NCI-H446 treated with DMSO at 0.1 percent for 48 hours (cell line): ENCODE results near the gene C1orf141.
A peak's percentile ranks its signal among the peaks of the same experiment; 100 is the strongest.
"Not testable (repeated sequence)": the region's sequence is repeated elsewhere in the genome, so short reads cannot be mapped to it uniquely, and the experiment has no call there.

ENCODE experiments used
- DNase-seq: peaks from one replicate; lab custom pipeline; 2025; lab: John Stamatoyannopoulos, UW

The C1orf141 gene

DNA sequence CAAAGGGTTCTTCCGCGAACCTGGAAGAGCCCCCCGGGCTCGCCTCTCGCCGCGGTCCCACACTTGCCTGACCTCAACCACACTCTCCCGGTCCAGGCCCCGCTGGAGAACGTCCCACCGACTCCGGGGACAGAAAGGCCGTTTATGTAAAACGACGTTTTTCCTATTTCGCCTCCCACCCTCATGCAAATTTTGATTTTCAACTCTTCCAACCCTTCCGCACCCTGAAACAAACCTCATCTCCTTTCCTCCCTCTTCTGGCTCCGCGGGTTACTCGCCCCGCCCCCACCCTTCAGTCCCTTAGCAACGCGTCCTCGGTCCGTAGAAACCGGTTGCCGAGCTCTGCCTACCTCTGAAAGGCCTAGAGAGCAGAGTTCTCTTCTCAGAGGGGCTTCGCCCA, at the start of gene C1orf141:
Gene C1orf141 (minus strand): TSS at position 276 of the 400 bp plus-strand sequence. CDS start 7,730 bp downstream, outside the sequence.
- DNase-seq = no peak

DNA sequence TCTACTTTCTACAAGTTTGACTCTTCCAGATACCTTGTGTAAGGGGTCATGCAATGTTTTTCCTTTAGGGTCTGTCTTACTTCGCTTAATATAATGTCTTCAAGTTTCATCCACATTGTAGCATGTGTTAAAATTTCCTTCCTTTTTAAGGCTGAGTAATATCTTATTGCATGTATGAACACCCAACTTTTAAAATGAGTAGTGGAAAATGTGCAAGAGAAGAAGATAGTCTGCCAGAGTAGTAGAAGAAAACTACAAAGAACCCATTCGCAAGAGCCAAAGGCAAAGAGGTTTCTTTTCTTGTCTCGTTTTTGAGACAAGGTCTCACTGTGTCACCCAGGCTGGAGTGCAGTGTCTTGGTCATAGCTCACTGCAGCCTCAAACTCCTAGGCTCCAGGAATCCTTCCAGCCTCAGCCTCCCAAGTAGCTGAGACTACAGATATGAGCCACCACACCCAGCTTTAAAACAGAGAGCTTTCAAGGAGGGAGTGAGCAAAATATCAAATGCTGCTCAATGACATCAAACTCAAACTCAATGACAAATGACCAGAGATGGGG, 40.8 kb upstream of the C1orf141 start:
- DNase-seq = no peak

DNA sequence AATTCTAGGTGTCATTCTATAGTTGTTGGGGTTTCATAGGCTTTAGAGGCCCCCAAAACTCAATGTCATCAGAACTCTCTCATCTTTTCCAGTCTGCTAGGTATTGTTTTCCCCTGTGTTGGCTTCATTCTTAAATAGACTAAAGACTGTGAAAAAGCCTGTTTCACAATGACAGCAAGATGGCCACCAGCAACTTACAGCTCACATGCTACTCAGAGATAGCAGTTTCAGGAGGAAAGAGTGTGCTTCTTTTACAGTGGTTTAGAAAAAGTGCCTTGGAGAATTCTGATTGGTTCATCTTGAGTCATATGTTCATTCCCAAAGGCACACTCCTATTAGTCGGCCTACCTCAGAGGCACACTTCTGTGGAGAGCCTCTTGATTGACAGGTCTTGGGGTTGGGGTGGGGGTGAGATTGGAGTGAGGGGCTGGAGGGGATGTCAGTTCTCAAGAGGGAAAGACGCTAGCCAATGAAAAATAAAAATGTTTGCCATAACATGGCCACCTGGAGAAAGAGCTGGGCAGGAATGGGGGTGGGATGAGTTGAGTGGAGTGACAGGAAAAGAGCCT, 40.0 kb upstream of the C1orf141 start:
- DNase-seq = no peak

DNA sequence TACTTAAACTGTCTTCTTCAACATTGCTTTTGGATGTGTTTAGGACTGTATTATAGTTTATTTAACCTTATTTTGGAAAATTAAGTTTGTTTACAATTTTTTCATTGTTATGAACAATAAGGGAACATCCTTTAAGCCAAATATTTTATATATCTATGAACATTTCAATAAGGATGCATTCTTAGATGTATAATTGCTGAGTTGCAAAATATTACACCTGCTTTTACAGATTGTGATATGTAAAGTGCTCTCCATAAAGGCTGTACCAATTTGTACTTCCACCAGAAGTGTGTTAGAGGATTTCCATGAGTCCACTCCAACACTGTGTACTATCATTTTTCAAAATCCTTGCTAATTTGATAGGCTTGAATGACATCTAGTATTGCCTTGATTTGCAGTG, 39.2 kb upstream of the C1orf141 start:
- DNase-seq = no peak

DNA sequence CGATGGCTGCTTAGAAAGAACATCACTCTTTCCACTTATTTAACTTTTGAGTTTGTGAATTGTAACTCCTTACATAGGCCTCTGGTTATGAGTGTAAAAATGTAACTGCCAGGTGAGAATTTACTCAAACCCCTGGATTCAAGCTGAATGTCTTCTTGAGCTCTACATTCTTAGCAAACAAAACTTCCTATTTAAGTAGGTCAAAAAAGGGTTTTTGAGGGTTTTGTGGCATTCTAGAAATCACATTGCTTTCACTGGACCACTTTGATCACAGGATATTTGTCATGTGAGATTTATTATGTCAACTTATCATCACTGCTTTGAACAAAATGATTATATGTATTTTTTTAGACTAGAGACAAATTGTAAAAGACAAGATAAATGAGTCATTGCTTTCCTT, 37.2 kb upstream of the C1orf141 start:
- no peak for DNase-seq

DNA sequence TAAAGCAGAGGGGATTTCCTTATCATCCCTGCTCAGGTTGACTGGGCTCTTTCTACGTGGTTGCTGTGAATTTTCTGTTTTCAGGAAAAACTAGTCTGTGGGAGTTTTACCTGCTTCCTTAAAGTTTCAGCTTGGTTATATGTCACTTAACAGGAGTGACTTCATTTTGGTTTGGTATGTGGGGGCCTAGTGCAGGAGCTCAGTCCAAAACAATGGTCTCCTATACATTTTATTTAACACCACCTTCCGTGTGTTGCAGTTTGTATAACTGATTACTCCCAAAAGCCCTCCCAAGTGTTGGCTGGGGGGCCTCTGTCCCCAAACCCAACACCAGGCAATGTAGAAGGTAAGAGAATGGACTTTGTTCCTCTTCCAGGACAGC, 36.8 kb upstream of the C1orf141 start:
- no peak for DNase-seq

DNA sequence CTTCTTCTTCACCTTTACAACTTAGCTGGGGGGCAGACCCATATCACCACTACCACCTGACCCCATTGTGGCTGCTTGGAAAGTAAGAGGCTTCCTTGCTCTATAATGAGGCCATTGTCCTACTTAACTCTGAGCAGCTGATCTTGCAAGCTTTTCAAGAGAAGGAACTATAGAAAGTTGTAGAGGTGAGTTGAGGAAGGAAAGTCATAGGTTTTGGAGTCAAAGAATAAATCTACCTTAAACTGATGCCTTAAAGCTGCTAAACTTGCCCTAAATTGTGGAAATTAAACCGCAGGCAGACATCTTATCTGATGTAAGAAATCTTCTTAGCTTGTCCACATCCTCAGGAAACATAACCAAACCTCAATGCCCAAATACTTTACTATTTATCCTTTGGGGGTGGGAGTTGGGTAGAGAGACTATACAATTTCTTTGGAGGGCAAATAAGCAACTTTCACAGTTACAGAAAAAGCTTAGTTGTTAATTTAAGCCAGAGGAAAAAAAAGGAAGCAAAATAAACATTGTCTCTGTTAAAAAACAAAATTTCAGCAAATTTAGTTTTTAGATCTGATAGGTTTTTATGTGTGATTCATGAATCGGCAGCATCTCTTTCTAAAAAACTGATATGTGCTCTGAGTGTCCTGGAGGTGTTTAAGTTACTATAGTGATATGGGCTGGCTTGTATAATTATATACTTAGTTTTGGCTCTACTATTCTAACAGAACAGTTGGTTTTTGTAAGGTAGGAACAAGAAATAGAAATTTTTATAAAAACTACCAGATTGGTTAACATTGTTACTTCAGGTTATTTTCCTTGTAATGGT, 36.2 kb upstream of the C1orf141 start:
- DNase-seq = no peak

DNA sequence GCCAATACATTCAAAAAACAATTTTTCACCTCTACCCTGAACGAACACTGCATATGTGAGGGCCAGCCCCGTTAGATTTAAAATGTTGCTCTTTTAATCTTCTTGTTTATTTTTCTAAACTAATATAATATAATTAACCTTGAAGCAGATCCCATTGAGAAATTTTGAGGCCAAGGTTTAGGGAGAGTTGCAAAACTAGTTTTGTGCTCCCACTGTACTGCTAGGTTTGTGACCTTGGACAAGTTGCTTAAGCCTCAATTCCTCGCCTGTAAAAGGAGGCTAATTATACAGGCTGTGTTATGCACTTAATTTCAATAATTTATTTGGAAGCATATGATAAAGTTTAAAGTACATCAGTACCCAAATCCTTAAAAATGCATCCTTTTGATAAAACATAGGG, 35.2 kb upstream of the C1orf141 start:
- DNase-seq = no peak

DNA sequence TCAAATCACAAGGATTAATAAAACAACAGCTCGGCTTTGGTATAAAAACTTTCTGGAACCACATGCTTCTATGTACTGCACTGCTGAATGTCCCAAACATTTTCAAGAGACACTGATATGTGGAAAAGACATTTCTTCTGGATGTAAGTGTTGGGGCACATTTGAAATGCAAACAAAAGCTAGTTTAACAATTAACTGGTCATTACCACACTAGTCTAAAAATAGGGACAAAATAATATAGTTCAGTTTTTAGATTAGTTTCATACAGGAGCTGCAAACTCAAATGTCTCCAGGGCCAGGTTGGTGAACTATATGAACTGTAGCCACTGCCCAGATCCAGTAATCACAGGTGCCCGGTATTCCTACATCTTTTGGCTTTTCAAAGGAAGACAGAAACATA, 34.7 kb upstream of the C1orf141 start:
- DNase-seq = no peak

DNA sequence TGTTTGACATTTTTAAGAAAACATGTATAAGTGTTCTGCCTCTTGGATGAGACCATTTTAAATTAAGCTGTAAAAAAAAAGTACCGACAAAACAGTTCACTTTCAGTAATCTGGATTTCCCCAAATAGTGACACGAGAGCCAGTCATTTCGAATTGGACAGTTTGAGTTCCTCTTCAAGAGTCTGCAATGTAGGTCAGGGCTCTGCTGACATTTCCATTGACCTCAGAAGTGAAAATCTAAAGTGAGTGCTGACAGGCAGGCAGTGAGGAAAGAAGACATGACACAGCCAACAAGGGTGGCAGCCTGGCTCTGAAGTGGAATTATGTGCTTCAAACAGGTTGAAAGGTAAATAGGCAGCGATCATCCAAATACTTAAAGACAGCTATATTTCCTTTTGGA, 31.4 kb upstream of the C1orf141 start, which contains the start of gene IL23R:
Gene IL23R (plus strand): TSS at position 259 of the 400 bp plus-strand sequence. CDS start 1,667 bp downstream, outside the sequence.
- DNase-seq = no peak

DNA sequence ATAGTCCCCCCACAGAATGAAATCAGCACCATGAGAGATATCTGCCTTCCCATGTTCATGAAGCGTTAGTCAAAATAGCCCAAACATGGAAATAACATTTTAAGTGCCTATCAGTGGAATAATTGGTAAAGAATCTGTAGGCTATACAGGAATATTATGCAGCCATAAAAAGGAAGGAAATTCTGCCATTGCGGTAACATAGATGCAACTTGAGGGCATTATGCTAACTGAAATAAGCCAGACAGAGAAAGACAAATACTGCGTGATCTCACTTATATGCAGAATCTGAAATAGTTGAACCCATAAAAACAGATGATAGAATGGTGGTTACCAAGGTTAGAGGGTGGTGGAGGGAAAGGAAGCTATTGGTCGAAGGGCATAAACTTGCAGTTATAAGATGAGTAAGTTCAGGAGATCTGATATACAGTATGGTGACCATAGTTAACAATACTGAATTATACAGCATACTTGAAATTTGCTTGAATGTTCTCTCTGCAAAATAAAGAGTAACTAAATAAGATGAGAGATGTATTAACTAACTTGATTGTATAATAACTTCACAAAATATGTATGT, 30.8 kb upstream of the C1orf141 start:
- DNase-seq = no peak

DNA sequence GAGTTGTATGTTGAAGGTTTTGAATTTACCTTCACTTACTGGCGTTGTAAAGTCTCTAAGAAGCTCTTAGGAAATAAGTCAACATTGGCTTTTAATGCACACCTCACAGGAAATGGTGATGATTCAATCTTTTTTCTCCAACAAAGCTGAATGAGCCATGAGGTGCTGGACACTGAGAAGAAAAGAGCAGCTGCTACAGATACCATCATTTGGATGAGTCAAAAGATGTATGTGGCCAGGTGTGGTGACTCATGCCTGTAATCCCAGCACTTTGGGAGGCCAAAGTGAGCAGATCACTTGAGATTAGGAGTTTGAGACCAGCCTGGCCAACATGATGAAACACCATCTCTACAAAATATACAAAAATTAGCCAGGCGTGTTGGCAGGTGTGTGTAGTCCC, 28.2 kb upstream of the C1orf141 start:
- DNase-seq = no peak

DNA sequence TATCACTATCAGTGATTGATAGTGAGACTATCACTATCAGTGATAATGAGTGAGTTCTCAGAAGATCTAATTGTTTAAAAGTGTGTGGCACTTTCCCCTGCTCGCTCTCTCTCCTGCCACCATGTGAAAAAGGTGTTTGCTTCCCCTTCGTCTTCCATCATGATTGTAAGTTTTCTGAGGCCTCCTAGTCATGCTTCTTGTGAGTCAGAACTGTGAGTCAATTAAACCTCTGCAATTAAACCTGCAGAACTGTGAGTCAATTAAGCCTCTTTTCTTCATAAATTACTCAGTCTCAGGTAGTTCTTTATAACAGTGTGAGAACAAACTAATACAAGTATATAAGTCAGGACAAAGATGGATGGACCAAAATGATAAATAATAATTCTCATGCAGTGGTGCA, 24.5 kb upstream of the C1orf141 start:
- no peak for DNase-seq

DNA sequence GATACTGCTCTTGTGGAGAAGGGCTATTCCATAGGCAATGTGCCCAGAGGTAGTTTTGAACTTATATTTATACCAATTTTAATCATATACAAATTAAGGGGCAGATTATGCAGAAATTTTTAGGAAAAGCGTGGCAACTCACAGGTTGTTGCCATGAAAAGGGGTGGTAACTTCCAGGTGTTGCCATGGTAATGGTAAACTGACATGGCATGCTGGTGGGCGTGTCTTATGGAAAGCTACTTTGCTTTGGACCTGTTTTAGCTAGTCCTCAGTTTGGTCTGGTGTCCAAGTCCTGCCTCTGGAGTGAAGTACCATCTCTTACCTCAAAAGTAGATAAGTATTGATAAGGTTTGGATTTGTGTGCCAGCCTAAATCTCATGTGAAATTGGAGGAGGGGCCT, 23.6 kb upstream of the C1orf141 start:
- no peak for DNase-seq

DNA sequence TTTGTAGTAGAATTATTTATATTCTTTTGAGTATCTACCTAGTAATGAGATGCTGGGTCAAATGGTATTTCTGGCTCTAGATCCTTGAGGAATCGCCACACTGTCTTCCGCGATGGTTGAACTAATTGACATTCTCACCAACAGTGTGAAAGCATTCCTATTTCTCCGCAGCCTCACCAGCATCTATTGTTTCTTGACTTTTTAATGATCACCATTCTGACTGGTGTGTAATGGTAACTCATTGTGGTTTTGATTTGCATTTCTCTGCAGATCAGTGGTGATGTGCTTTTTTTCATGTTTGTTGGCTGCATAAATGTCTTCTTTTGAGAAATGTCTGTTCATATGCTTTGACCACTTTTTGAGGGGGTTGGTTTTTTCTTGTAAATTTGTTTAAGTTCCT, 16.2 kb upstream of the C1orf141 start:
- DNase-seq = no peak

DNA sequence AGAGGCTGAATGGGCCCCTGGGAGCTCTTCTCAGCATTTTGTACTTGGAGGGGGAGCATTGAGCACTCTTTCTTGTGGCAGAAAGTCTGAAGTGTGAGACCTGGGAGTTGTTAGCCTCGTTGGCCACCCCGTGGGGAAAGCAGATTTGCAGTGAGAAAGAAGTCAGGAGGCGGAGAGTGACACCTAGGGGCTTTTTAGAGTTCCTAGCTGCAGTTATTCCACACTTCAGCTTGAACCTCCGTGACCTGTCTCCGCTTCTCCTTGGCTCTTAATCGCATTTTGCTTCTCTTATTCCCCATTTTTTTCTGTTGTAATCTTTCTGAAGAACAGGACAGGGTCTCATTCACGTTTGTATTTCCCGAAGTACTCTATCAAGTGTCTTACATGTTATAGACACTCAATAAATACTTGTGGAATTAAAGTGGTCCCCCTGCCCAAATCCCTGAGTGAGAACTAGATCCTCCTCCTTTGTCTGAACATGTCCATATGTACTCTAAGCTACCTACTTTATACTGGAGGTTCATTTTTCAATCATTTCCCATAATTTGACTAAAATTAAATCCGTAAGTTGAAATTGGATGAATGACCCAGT, 14.5 kb upstream of the C1orf141 start:
- DNase-seq = peak; percentile 46

DNA sequence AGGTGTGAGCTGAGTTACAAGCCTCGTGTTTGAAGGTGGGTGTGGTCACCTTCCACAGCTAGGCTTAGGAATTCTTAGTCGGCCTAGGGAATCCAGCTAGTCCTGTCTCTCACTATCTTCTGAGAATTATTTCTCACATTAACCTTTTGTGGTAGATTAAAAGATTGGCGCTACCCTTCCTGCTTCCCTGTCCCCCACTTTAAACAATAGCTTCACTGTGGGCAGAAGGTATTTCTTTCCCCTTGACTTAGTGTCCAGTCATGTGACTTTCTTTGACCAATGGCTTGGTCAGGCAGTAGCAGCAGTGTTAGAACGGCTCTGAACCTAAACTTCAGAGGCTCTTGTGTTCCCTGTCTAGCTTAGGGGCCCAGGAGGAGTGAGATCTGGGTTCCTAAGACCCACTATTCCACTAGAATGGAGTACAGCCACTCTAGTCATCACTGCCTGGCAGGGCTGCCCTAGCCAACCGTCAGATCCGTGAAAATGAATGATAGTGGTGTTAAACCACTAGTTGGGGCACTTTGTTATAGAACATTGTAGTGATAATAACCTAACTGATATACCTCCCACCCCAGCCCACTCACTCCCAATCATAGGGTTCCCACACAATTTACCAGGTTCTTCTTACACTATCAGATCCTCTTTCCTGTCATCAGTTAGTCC, 13.9 kb upstream of the C1orf141 start:
- DNase-seq = no peak

DNA sequence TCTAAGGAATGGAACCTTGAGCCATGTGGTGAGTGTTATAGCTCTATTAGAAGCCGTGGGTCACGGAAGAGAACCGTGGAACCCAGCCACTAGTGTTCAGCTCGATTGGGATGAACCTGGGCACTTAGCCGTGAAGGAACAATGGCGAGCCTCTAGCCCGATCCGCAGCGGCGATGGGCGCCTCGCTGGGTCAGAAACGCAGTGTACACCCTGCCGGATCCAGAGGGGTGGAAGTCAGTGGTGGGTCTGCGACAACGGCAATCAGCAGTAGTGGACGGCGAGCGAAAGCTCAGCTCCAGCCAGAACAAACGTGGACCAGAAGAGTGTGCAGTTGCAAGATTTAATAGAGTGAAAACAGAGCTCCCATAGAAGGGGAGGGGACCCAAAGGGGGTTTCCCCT, 13.2 kb upstream of the C1orf141 start:
- not testable (repeated sequence) for DNase-seq

DNA sequence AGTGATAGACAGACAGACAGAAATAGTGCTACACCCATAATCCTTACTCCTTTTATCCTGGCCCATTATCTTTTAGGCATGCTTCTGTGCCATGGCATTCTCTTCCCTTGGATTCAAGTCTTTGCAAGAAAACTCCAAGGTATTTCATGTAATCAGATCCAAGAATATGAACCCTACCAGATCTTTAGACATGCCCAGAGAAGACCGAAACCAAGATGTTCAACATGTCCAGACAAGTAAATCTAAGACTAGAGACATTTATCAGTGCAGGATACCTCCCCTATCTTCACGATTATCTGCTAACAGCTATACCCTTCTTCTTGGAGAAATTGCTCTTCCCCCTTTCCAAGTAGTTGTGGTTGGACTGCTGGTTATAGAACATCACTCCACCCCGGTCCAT, 11.8 kb upstream of the C1orf141 start:
- DNase-seq = no peak

DNA sequence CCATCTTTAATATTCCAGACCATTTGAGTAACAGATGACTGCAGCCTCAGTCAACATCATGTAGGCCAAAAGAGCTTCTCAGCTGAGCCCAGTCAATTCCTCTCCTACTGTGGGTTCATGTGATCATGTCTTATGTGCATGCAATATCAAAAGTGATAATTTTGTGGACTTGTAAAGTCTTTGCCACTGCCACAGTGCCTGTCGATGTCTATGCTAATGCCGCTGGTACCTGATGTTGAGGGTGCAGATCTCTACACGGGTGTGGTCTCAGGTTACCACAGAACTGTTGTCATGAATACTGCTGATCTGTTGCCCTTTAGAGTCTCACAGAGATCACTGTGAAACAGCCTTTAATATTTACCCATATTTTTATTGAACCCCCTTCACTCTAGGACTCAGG, 11.3 kb upstream of the C1orf141 start:
- no peak for DNase-seq

DNA sequence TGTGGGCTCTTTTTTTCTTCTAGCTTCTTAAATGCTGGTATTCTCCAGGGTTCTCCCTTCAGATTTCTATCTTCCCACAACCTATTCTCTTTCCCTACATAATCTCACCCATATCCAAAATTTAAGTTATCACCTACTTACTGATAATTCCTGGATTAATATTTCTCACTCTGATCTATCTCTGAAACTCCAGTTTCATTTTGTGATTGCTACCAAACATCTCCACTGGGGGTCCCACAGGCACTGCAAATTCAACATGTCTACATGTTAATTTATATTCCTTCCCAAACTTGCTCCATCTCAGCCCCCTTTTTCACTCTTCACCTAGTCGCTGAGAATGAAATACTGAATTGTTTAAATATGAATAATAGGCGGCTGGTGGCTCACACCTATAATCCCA, 9.9 kb upstream of the C1orf141 start:
- DNase-seq = no peak

DNA sequence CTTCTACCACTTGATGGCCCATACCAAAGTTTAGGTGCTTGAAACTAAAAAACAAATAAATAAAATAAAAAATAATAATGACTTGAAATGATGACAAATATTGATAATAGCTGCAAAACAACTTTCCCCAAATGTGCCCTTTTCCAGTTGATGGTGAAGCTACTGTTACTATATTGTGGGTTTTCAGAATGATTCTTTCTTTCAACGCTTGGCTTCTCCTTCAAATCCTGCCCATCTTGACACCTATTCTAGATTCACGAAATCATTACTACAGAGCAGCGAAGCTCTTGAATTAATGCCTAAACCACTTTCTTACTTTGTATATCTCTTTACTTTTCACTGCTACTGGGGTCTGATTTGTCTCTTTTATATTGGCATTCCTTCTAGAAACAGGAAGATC, 9.2 kb upstream of the C1orf141 start:
- no peak for DNase-seq
